ENCODE measurements around the gene TMPRSS6.

DNA sequence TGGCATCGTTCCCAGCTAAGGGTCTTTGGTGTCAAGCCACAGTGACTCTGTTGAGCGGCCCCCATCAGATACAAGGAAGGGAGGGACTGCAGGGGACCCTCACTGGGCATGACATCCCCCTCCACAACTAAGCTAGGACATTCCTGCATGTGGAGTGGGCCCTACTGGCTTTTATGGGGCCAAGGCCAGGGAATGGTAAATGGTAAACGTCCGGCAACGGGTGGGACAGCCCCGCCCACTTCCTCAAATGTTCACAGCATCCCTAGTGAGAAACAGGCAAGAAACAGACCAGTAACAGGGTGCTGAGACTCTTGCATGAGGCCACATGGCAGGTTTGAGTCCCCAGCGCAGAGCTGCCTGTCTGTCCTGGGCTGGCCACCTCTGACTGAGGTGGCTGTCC is 4.4 kb downstream of the TMPRSS6 start:
- TF ChIP-seq, protein P1, sequence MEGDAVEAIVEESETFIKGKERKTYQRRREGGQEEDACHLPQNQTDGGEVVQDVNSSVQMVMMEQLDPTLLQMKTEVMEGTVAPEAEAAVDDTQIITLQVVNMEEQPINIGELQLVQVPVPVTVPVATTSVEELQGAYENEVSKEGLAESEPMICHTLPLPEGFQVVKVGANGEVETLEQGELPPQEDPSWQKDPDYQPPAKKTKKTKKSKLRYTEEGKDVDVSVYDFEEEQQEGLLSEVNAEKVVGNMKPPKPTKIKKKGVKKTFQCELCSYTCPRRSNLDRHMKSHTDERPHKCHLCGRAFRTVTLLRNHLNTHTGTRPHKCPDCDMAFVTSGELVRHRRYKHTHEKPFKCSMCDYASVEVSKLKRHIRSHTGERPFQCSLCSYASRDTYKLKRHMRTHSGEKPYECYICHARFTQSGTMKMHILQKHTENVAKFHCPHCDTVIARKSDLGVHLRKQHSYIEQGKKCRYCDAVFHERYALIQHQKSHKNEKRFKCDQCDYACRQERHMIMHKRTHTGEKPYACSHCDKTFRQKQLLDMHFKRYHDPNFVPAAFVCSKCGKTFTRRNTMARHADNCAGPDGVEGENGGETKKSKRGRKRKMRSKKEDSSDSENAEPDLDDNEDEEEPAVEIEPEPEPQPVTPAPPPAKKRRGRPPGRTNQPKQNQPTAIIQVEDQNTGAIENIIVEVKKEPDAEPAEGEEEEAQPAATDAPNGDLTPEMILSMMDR (IDR thresholded peaks at IDR 0.05; ENCODE audit: low read depth, low read length): no peak
- TF ChIP-seq EZH2phosphoT487 (IDR thresholded peaks at IDR 0.05; ENCODE audit: low read depth): no peak
